NCI-H2227 (cell line): ENCODE data around the gene ATRIP.
A peak's percentile ranks its signal among the peaks of the same experiment; 100 is the strongest.
"Not testable (repeated sequence)": the region's sequence is repeated elsewhere in the genome, so short reads cannot be mapped to it uniquely, and the experiment has no call there.

Source experiments
- DNase-seq: peaks from one replicate; lab custom pipeline; 2025; ENCODE audit not compliant: unreplicated experiment; lab: John Stamatoyannopoulos, UW

The ATRIP gene

DNA sequence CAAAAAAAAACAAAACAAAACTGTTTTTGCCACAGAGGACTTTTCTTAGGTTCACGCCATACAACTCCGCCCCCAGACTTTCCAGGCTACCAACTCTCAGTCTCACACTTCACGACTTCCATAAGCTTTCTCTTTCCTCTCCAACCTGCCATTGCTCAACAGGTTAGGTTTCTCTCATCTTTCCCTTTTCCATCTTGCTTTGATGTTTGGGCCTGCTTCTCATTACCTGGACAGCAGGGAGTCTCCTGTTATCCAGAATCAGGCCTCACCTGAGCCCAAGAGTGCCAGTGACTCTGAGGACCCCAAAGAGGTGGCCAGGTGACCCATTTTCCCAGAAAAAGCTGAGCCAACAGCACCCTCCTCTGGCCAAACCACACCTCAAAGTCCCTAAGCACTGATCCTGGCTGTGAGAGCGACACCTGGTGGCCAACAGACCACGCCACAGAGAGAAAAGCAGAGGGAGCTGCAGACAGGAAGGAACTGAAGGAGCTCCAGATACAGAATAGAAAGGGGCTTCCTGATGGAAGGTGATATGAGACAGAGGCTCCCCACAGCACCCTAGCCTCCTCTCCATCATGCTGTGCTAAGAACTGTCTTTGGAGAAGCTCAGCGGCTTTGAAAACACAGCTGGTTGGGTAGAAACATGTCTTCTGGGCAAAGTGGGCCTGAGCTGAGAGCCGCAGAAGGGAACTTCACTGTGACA lies 10.6 kb upstream of the ATRIP start:
- DNase-seq: peak; percentile 77

DNA sequence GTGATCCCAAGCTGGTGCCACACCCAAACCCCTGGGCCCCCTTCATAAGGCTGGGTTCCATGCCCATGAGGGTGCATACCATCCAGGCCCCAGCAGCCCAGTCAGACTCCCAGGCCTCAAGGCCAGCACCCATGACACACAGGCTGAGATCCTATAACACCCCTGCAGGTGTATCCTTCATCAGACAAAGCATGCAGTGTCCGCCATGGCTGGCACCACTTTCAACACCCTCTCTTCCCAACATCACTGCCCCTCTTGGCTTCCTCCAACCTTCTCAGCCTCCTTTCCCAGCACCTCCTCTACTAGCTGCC lies 10.1 kb upstream of the ATRIP start:
- DNase-seq: no peak

DNA sequence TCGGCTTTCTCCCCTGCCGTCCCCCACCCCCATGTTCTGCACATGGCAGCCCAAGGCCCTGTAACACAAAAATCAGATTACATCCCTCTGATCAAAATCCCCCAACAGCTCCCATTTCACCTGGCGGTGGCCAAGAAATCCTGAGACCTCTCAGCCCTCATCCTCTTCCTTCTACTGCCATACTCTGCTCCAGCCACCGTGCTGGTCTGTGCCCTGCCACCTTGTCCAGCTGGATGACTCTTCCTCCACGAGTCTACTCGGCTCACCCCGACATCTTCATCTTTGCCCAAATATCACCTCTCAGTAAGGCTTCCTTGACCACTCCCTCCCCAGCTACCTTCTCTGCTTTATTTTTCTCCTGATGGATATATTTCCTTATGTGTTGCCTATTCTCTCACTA lies 9.7 kb upstream of the ATRIP start:
- no peak for DNase-seq

DNA sequence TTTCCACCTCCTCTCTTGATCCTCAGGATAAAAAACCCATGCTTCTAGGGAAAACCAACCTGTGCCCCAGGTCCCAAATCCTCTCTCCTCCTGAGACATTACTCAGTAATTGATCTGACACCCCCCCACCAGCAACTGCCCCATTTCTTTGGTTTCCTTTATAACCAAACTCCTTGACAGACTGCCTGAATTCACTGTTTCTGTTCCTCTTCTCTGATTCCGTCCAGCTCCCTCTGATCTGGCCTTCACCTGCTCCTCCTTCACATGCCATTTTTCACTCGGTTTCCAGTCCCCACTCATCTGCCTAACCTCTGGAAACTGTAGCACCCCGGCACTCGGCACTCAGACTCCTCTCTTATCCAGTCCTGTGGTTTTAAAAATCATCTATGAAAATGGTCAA lies 8.7 kb upstream of the ATRIP start:
- no peak for DNase-seq

DNA sequence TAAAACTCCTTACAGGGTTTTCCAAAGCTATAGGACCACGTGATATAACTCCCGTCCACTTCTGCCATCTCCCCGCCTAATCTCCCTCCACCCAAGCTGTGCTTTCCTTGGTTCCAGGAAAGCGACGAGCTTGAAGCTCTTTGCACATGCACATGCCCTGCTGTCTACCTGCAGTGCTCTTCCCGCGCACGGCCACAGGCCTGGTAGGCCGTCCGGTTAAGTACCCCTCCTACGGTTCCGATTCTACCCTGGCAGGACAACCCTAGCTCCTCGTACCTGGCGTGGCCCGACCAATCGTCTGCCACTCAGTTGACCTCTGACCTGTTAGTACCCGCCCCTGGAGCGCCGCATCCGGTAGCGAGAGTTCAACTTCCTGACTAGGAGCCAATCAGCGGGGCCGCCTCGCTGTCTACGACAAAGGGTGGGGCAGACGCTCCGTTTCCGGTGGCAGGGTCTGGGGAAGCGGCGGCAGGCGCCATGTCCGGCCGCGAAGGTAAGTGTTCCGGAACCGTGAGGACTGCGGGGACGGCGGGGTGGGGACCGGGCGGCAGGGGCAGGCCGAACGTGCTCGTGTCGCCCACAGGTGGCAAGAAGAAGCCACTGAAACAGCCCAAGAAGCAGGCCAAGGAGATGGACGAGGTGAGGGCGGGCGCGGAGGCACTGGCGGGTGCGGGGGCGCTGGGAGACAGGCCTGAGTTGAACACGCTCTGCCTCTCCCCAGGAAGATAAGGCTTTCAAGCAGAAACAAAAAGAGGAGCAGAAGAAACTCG lies 6.5 kb upstream of the ATRIP start, which contains the start of the genes CCDC51 and TMA7:
CCDC51 (minus strand) TSS at position 300 of the 770 bp plus-strand sequence. CDS start 4,991 bp downstream, outside the sequence.
TMA7 (plus strand) TSS at position 438 of the 770 bp plus-strand sequence; CDS start at position 478, 40 bp downstream.
- DNase-seq: peak; percentile 97

DNA sequence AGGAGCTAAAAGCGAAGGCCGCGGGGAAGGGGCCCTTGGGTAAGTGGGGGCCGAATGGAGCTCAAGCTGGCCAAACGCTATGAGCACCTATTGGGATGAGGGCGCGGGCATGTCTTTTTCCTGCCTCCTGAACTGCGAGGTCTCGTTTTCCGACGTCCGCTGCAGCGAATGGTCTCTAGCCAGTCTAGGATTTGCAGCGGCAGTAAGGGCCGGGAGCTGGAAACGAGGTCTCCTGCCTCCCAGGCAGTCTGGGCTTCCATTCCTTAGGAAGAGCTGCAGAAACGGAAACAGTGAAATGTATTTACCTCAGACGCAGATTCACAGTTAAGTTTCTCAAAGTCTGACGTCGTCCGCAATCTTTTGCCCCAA lies 6.0 kb upstream of the ATRIP start:
- DNase-seq: peak; percentile 16

DNA sequence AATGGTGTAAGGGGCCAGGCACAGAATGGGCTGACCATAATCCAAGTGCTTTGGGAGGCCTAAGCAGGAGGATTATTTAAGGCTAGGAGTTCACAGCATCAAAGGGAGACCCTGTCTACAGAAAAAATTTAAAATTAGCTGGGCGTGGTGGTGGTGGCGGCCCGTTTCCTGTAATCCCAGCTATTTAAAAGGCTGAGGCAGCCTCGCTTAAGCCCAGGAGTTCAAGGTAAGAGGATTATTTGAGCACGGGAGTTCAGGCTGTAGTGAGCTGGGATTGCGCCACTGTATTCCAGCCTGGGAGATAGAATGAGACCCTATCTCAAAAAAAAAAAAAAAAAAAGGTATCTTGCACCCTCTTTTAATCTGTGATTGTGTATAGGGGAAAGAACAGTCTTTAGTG lies 4.6 kb upstream of the ATRIP start:
- DNase-seq: no peak

DNA sequence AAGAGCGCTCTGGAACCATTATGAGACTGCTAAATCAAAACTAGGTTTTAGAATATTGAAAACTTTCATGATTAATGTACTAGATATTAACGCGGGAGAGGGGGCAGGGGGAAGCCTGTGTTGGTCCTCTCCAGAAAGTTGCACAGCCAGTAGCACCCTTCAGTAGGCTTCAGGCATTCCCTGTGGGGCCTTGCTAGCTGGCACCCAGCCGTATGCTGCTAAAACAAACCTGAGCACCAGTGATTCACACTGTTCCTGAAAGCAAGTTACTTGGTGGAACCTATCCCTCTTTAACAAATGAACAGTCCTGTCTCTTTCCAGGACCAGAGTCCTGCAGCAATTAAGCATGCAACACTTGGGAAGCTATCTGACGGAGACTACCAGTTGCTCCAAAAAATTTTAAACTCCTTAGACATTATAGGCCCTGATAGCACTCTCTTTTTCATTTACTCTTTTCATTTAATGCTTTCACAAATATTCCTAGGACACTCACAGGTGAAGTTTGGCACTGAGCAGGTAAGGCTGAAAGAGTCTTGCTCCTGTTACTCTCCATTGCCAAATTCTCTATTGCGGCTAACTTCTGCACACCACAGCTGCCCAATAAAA lies 1.2 kb upstream of the ATRIP start:
- DNase-seq: no peak

DNA sequence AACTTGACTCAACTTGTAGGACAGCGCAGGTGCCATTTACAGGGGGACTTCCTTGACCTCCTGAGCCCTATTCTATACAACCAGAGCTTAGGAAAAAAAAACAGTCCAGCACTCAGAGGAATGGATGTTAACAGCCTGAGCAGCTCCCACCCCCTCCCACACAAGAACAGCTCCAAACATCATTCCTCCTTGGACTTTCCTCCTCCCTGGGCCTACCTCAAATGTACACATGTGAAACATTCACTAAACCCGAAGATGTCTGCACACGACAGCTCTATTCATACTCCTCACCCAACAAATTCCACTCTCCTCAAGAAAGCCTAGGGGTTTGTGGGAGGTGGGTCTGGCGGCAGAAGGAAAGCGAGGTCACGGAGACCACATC lies 503 bp upstream of the ATRIP start:
- DNase-seq: no peak

DNA sequence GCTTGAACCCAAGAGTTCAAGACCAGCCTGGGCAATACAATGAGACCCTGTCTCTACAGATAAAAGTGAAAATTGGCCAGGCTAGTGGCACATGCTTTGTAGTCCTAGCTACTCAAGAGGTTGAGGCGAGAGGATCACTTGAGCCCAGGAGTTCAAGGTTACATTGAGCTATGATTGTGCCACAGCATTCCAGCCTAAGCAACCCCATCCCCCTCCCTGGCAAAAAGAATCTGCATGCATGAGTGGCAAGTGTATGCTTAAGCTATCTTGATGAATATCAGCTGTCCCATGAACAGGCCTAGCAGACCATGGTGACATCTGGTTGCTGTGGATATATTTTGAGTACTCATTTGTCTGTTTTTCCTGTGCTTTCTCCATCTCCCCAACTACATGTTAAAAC lies 4.7 kb downstream of the ATRIP start:
- no peak for DNase-seq

DNA sequence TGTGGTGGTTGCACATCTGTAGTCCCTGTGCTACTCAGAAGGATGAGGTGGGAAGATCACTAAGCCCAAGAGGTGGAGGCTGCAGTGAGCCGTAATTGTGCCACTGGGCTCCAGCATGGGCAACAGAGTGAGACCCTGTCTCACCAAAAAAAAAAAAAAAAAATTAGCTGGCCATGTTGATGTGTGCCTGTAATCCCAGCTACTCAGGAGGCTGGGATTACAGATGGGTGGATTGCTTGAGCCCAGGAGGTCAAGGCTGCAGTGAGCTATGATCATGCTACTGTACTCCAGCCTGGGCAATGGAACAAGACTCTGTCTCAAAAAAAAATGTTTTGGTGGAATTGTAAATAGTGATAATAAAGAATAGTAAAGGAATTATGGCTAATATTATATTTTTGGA lies 9.9 kb downstream of the ATRIP start:
- peak; percentile 15 for DNase-seq

DNA sequence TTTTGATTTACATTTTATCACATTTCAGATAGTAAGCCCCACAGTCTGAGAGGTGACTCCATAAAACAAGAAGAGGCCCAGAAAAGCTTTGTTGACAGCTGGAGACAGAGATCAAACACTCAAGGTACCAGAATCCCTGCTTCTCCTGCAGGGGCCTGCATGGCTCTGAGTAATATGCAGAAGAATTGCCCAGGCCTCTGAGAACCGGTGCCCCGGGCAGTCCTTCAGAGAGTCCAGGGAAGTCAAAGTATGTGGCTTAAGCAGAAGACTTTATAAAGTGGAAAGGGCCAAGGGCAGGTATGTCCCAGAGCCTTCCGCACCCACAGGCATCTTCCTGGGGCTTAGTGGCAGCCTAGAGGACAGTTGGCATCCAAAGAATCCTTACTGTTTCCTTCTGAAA lies 12.8 kb downstream of the ATRIP start:
- DNase-seq: no peak

DNA sequence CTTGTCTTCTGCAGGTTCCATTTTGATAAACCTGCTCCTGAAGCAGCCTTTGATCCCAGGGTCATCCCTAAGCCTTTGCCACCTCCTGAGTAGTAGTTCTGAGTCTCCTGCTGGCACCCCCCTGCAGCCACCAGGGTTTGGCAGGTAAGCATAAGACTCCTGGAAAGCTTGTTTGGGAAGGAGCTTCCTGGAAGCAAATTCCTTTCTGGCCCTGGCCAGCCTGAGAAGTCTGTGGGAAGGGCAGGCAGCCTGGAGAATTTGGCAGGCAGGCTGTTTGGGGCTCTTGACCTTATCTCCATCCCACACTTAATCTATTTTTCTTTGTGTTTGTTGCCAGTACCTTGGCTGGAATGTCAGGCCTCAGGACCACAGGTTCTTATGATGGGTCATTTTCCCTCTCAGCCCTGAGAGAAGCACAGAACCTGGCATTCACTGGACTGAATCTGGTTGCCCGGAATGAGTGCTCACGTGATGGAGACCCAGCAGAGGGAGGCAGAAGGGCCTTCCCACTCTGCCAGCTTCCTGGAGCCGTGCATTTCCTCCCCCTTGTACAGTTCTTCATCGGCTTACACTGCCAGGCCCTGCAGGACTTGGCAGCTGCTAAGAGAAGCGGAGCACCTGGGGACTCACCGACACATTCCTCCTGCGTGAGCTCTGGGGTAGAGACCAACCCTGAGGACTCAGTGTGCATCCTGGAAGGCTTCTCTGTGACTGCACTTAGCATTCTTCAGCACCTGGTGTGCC lies 13.4 kb downstream of the ATRIP start:
- no peak for DNase-seq

DNA sequence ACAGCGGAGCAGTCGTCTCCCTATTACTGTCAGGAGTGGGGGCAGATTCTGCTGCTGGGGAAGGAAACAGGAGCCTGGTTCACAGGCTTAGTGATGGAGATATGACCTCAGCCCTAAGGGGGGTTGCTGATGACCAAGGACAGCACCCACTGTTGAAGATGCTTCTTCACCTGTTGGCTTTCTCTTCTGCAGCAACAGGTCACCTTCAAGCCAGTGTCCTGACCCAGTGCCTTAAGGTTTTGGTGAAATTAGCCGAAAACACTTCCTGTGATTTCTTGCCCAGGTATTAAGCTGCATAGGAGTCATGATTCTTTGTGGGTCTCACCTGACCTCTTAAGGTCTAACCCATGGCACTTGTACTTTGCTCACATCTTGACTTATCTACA lies 14.0 kb downstream of the ATRIP start:
- no peak for DNase-seq

DNA sequence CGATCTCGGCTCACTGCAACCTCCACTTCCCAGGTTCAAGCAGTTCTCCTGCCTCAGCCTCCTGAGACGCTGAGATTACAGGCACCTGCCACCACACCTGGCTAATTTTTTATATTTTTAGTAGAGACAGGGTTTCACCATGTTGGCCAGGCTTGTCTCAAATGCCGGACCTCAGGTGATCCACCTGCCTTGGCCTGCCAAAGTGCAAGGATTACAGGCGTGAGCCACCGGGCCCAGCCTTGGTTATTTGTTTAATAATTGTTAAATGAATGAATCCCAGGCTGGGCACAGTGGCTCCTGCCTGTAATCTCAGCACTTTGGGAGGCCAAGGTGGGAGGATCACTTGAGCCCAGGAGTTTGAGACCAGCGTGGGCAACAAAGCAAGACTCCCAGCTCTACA lies 15.2 kb downstream of the ATRIP start:
- not testable (repeated sequence) for DNase-seq

DNA sequence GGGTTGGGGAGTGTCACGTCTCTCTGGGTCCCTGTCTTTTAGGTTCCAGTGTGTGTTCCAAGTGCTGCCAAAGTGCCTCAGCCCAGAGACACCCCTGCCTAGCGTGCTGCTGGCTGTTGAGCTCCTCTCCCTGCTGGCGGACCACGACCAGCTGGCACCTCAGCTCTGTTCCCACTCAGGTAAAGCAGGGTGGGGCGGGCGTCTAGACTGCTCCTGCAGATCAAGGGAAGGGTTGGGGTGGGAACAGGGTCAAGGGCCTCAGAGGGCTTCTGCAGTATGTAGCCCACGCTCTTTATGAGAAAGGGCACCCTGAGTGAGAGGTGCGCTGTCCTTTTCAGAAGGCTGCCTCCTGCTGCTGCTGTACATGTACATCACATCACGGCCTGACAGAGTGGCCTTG lies 17.2 kb downstream of the ATRIP start:
- no peak for DNase-seq

DNA sequence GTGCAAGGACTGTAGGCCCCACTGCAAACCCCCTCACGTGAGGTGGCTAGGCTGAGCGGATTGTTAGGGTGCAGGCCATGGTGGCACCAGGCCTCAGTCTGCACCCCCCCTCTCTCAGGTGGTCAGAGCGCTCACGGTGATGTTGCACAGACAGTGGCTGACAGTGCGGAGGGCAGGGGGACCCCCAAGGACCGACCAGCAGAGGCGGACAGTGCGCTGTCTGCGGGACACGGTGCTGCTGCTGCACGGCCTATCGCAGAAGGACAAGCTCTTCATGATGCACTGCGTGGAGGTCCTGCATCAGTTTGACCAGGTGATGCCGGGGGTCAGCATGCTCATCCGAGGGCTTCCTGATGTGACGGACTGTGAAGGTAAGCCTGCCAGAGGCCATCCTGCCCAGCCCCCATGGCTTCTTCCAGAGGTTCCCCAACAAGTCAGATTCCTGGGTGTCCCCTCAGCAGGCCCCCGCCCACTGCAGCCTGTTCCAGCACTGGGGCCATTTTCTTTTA lies 18.2 kb downstream of the ATRIP start:
- no peak for DNase-seq

DNA sequence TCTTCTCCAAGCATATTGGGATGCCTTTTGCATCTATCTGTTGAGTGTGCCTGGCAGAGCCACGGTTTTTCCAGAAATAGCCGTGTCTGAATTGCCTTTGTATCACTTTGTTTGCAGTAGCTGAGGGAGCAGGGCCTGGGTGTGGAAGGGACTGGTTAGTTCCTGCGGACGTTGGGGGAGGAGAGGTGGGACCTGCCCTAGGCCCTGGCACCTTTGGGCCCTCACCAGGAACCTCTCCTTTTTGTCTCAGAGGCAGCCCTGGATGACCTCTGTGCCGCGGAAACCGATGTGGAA lies 18.6 kb downstream of the ATRIP start:
- no peak for DNase-seq

DNA sequence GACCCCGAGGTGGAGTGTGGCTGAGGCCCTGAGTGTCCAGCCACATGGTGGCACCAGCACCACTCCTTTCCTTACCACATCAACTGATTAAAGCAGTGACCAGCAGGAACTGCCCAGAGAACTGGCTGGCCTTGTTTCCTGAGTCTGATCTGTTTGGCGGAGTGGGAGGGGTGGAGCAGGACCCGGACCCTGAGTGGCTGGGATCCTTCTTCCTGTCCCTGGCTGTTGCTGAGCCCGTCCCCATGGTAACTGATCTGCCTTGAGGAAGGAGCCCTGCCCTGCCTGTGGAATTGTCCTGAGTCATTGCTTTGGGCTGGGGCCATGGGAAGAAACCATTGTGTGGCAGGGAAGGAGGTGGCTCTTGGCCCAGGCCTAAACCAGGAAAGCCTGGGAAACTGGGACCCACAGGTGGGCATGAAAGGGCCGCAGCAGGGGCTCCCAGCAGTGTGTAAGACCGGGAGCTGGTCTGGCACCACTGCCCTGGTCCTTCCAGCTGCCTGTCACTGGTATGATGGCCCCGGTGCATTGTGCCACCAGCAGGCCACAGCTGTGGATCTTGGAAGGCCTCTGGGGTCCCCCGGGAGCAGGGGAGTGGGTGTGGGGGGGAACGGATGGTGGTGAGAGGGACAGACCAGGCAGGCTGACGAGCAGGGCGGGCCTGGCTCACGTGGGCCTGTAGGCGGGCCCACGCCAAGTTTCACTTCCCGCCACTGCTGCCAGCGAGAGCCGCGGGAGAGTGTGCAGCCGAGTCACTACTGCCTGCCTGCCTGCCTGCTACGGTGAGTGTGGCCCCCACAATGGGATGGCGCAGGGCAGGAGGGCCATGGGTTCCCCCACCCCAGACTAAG lies 19.2 kb downstream of the ATRIP start:
- DNase-seq: peak; percentile 90

DNA sequence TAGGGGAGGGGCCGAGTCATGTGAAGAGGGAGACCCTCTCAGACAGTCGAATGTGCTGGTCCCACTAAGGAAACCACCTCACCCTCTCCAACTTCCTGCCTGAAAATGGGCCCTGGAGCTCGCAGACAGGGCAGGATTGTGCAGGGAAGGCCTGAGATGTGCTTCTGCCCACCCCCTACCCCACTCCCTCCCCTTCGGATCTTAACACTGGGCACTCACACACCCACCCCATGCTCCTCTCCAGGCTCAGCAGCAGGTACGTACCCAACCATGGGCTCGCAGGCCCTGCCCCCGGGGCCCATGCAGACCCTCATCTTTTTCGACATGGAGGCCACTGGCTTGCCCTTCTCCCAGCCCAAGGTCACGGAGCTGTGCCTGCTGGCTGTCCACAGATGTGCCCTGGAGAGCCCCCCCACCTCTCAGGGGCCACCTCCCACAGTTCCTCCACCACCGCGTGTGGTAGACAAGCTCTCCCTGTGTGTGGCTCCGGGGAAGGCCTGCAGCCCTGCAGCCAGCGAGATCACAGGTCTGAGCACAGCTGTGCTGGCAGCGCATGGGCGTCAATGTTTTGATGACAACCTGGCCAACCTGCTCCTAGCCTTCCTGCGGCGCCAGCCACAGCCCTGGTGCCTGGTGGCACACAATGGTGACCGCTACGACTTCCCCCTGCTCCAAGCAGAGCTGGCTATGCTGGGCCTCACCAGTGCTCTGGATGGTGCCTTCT lies 20.0 kb downstream of the ATRIP start:
- DNase-seq: peak; percentile 32
